ENCODE results near the gene ARL5B. TPM values are rescaled to one million over a fixed set of nuclear protein-coding genes. Genes with fewer than 3 reads are reported as not detected.

ARL5B gene
- total and polyA plus RNA-seq, 2 of the 8 experiments (the other 6 are each of a cell fraction or from before 2014, with no cell fraction given): 8.4 to 52.1 TPM

DNA sequence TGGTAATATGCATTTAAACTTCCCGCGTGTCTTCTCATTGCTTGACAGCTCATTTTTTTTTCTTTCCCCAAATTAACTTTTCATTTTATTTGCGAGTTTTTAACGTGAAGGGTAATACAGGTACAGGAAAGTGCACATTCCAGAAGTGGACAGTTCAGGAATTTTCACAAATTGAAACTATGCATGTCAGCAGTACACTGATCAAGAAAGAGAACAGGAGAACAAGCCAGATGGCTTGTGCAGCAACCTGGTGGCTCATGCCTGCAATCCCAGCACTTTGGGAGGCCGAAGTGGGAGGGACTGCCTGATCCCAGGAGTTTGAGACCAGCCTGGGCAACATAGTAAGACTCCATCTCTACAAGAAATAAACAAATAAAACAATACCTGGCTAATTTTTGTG is 28.5 kb downstream of the ARL5B start:
- Histone ChIP-seq H2BK5ac (ENCODE audit: low read depth, low read length) (no peak overlapping the region), H2BK15ac (ENCODE audit: low read length) (no peak overlapping the region), H2BK120ac (replicated peaks; ENCODE audit: low read depth, low read length) (no peak overlapping the region), H4K5ac (ENCODE audit: insufficient read length, low read depth, low read length) (no peak overlapping the region), H3K18ac (ENCODE audit: extremely low read depth, low read length) (no peak overlapping the region), H2AK5ac (ENCODE audit: low read depth, low read length) (no peak overlapping the region), H4K91ac (replicated peaks; ENCODE audit: insufficient read length, low read length) (no peak overlapping the region), H3K23ac (ENCODE audit: insufficient read length) (no peak overlapping the region), H3K4me3 (ENCODE audit: extremely low read depth in 1 of 4, insufficient read depth in 2 of 4, low read depth in 3 of 4, low read length in 4 of 4) (no peak overlapping the region), H3K4me1 (replicated peaks in 1 of 4; ENCODE audit: control insufficient read depth in 3 of 4, insufficient read depth in 4 of 4, low read length in 3 of 4) (0 out of 7 replicates have a peak, but pooled peaks cover 0 to 2% (median under 1%) of the 10 kb centered on the region in 4 experiments), H3K4ac (replicated peaks; ENCODE audit: insufficient read length, low read depth, low read length) (no peak overlapping the region), H3K23me2 (ENCODE audit: low read depth, low read length) (no peaks in the 10 kb centered on the region), H3K4me2 (ENCODE audit: insufficient read depth in 1 of 2, low read depth in 2 of 2, low read length in 2 of 2) (no peak overlapping the region), H3K9me3 (ENCODE audit: insufficient read depth in 2 of 2, low read depth in 1 of 2, low read length in 1 of 2) (no peaks in the 10 kb centered on the region), H3K27me3 (replicated peaks in 1 of 4; ENCODE audit: control insufficient read depth in 3 of 4, extremely low read depth in 1 of 4, insufficient read depth in 3 of 4, low read length in 3 of 4) (no peaks in the 10 kb centered on the region), H3K79me2 (ENCODE audit: control insufficient read depth in 1 of 2, insufficient read depth in 2 of 2, low read length in 2 of 2) (no peaks in the 10 kb centered on the region), H3K9ac (replicated peaks in 1 of 4; ENCODE audit: extremely low read depth in 1 of 4, low read depth in 3 of 4, low read length in 3 of 4) (no peak overlapping the region), H3K14ac (ENCODE audit: insufficient read length) (no peak overlapping the region), H4K20me1 (replicated peaks in 1 of 2; ENCODE audit: control insufficient read depth in 1 of 2, insufficient read depth in 2 of 2, low read length in 2 of 2) (no peaks in the 10 kb centered on the region), H3K79me1 (ENCODE audit: low read depth, low read length) (no peaks in the 10 kb centered on the region), H4K8ac (ENCODE audit: extremely low read depth, insufficient read depth, low read length) (no peak overlapping the region), H3K27ac (ENCODE audit: low read depth, low read length) (no peak overlapping the region), H2BK20ac (ENCODE audit: low read length) (no peak overlapping the region), H2AFZ (ENCODE audit: low read length) (no peak overlapping the region), H3K36me3 (ENCODE audit: control insufficient read depth in 2 of 4, insufficient read depth in 4 of 4, low read length in 3 of 4) (0 out of 8 replicates have a peak, but pooled peaks cover 0 to 3% (median 0%) of the 10 kb centered on the region in 4 experiments), H3K56ac (replicated peaks; ENCODE audit: insufficient read length, low read depth, low read length) (no peak overlapping the region), H2BK12ac (ENCODE audit: low read depth, low read length) (no peak overlapping the region)
- DNase-seq (ENCODE audit: low read depth in 1 of 2, low spot score in 2 of 2) (no peak), FAIRE-seq (no peak)
- POLR2A ChIA-PET (ENCODE audit: partially characterized antibody): no interaction called here
- WGBS, 2 experiments (ENCODE audit: extremely low coverage in 1 of 2, insufficient coverage in 1 of 2, insufficient read length in 1 of 2, insufficient replicate concordance in 2 of 2, low coverage in 1 of 2, low lambda C conversion rate in 2 of 2, missing lambda C conversion rate in 1 of 2): 77% methylated on average over 5 of the region's 5 CpGs; no CpG with 5 or more reads in 1 of the 2 experiments
- CTCF ChIA-PET (ENCODE audit: partially characterized antibody): interaction anchor here (0.7 kb wide), 1 partner anchor 282 kb away, joined by 3 read pairs; no protein-coding TSS in a partner anchor
- TF ChIP-seq GTF2F1 (IDR thresholded peaks at IDR 0.05; ENCODE audit: borderline replicate concordance, low read depth, low read length) (no peak), SUZ12 (IDR thresholded peaks at IDR 0.05; ENCODE audit: low read length) (no peak), RAD21 (IDR thresholded peaks at IDR 0.05 in 1 of 2, conservative IDR thresholded peaks at IDR 0.05 in 1 of 2; ENCODE audit: low read depth in 2 of 2, low read length in 2 of 2) (no peak), SAP30 (IDR thresholded peaks at IDR 0.05; ENCODE audit: insufficient read depth, insufficient replicate concordance, low read length) (no peak), EP300 (IDR thresholded peaks at IDR 0.05; ENCODE audit: borderline replicate concordance in 1 of 2, low read depth in 2 of 2, low read length in 2 of 2) (no peak), GABPA (IDR thresholded peaks at IDR 0.05; ENCODE audit: borderline replicate concordance, insufficient read depth, low read length) (no peak), RNF2 (IDR thresholded peaks at IDR 0.05; ENCODE audit: borderline replicate concordance, low read depth, low read length, missing control alignments, poor library complexity, severe bottlenecking) (no peak), PHF8 (conservative IDR thresholded peaks at IDR 0.05; ENCODE audit: low read depth, low read length) (no peak), NANOG (IDR thresholded peaks at IDR 0.05; ENCODE audit: insufficient read depth, low read depth, low read length, poor library complexity, severe bottlenecking) (no peak), KDM4A (IDR thresholded peaks at IDR 0.05; ENCODE audit: low read depth, low read length, severe bottlenecking) (no peak), BACH1 (IDR thresholded peaks at IDR 0.05; ENCODE audit: low read length) (no peak), TEAD4 (IDR thresholded peaks at IDR 0.05; ENCODE audit: low read depth, low read length) (no peak), CEBPB (IDR thresholded peaks at IDR 0.05; ENCODE audit: low read depth, low read length) (no peak)

Measured in H1 (cell line).